HepG2 (cell line): ENCODE measurements around the gene SLC2A11. TPM values are rescaled to one million over a fixed set of nuclear protein-coding genes. Genes with fewer than 3 reads are reported as not detected.

Experiments used
- ATAC-seq: fragments of 200-7000 bp; cut with Tn5 transposase; 3 replicates; pipeline ENCODE4 v1.9.1; 2020; ENCODE audit warnings: mild to moderate bottlenecking, moderate library complexity
- BruUV-seq: library from RNA; stranded (reverse); fragments of 400-500 nt; replicated peaks from 2 replicates; lab custom pipeline; 2021; lab: Mats Ljungman, UMichigan
- CTCF ChIA-PET: fragments of 300-600 bp; formaldehyde crosslinking; extraction: SDS; loops from one replicate; lab custom pipeline; 2021; ENCODE audit warnings: low total read pairs, inconsistent platforms, low intra/inter-chr PET ratio; lab: Yijun Ruan, JAX
- POLR2A ChIA-PET: fragments of 350-600 bp; sonication (Branson Sonifier 250); formaldehyde crosslinking; loops from one replicate; lab custom pipeline; 2020; ENCODE audit warnings: antibody characterized with exemption, inconsistent platforms; lab: Yijun Ruan, JAX
- DNase-seq: peaks from one replicate; pipeline ENCODE4 v3.0.0-alpha.2; 2015; ENCODE audit warnings: low spot score
- FAIRE-seq: peaks from 3 replicates; lab custom pipeline; 2011; peaks lifted over from hg19 to GRCh38; lab: Jason Lieb, UNC
- H2AFZ ChIP-seq: one replicate; pipeline ENCODE4 v1.6.1; 2011; ENCODE audit warnings: low read length, inconsistent platforms
- H3K27ac ChIP-seq: fragments of 300-600 bp; 3 replicates; pipeline ENCODE4 v1.8.0; 2011; ENCODE audit warnings: mixed run types, mild to moderate bottlenecking, mixed read lengths, low read length, inconsistent platforms; ENCODE audit not compliant: insufficient read depth; ENCODE audit errors: extremely low read length
- H3K27me3 ChIP-seq, 2 experiments: fragments of 200-600 bp in 1 of 2; 2 replicates in 1 of 2; 3 replicates in 1 of 2; pipeline versions ENCODE4 v1.6.0 to v1.8.0; 2011; ENCODE audit warnings: low read length in 2 of 2, mild to moderate bottlenecking in 2 of 2, moderate library complexity in 2 of 2, inconsistent platforms in 1 of 2; ENCODE audit not compliant: insufficient read depth in 2 of 2, control insufficient read depth in 1 of 2
- H3K36me3 ChIP-seq, 2 experiments: fragments of 200-600 bp in 1 of 2; replicated peaks in 1 of 2; 2 replicates in 1 of 2; 3 replicates in 1 of 2; pipeline versions ENCODE4 v1.5.1 to v1.8.0; 2011; ENCODE audit warnings: low read length in 2 of 2, inconsistent platforms in 1 of 2; ENCODE audit not compliant: insufficient read depth in 2 of 2, control insufficient read depth in 1 of 2
- H3K4me1 ChIP-seq: 2 replicates; pipeline ENCODE4 v1.5.1; 2012; ENCODE audit warnings: low read length, inconsistent platforms; ENCODE audit not compliant: insufficient read depth
- H3K4me2 ChIP-seq: 2 replicates; pipeline ENCODE4 v1.6.0; 2011; ENCODE audit warnings: low read depth, low read length, inconsistent platforms
- H3K4me3 ChIP-seq, 3 experiments: fragments of 200-600 bp in 1 of 3; sonication (generic), shearing (Covaris generic) in 1 of 3; replicated peaks in 1 of 3; 2 replicates each; pipeline ENCODE4 v1.5.1; 2011 to 2016; ENCODE audit warnings: low read length in 3 of 3, inconsistent platforms in 2 of 3, low read depth in 2 of 3, mild to moderate bottlenecking in 2 of 3, control low read depth in 1 of 3, mixed read lengths in 1 of 3; ENCODE audit not compliant: insufficient read depth in 1 of 3
- H3K79me2 ChIP-seq: one replicate; pipeline ENCODE4 v1.6.1; 2011; ENCODE audit warnings: low read length, inconsistent platforms; ENCODE audit not compliant: insufficient read depth
- H3K9ac ChIP-seq: 2 replicates; pipeline ENCODE4 v1.6.0; 2011; ENCODE audit warnings: mild to moderate bottlenecking, low read depth, low read length, inconsistent platforms; ENCODE audit not compliant: insufficient read depth
- H3K9me3 ChIP-seq: 2 replicates; pipeline ENCODE4 v1.5.1; 2012; ENCODE audit warnings: mild to moderate bottlenecking, low read length
- H4K20me1 ChIP-seq: 2 replicates; pipeline ENCODE4 v1.6.0; 2011; ENCODE audit warnings: inconsistent platforms, mild to moderate bottlenecking, low read length, moderate library complexity; ENCODE audit not compliant: insufficient read depth
- MXI1 ChIP-seq: IDR thresholded peaks from 3 replicates; pipeline ENCODE4 v1.6.1; 2012; ENCODE audit warnings: low read depth, low read length, inconsistent platforms, borderline replicate concordance
- MYNN ChIP-seq: sonication (generic); formaldehyde crosslinking; IDR thresholded peaks from 2 replicates; pipeline ENCODE4 v1.4.0; 2020; ENCODE audit warnings: mild to moderate bottlenecking, low read depth, missing genetic modification reagents
- ZNF619 ChIP-seq: sonication (generic); formaldehyde crosslinking; IDR thresholded peaks from 2 replicates; pipeline ENCODE4 v1.4.0; 2020; ENCODE audit warnings: mild to moderate bottlenecking, missing genetic modification reagents
- ZNF816 ChIP-seq: sonication (generic); formaldehyde crosslinking; IDR thresholded peaks from 2 replicates; pipeline ENCODE4 v1.8.0; 2022; ENCODE audit warnings: missing genetic modification reagents, mild to moderate bottlenecking, borderline replicate concordance
- WGBS: methylation state at CpG from one replicate; pipeline ENCODE4 v1.1.6; 2017; ENCODE audit warnings: low lambda C conversion rate; 5-methylcytosine and 5-hydroxymethylcytosine counted together
- in situ Hi-C: cut with HindIII; loops from 2 replicates; pipeline ENCODE4 v1.10.0; 2017; ENCODE audit warnings: low pct_unique_long_range_greater_than_20kb; ENCODE audit not compliant: extremely low pct_ligation_motif_present
- intact Hi-C: fragments of 100-400 bp; cut with micrococcal nuclease; formaldehyde crosslinking; loops from one replicate; pipeline ENCODE4 v1.10.0; 2022; ENCODE audit not compliant: unreplicated experiment
- polyA plus RNA-seq, 8 experiments: library from polyadenylated mRNA; depleted of rRNA in 3 of 8; stranded (reverse) in 7 of 8; unstranded in 1 of 8; fragments of >200 nt; fragmentation: Illumina TruSeq in 4 of 8; extraction: Trizol in 4 of 8; gene quantifications; 2 replicates each; pipeline versions ENCODE4 v1.2.1 to v1.2.3, GENCODE V29; 2011 to 2016; ENCODE audit warnings: low read depth in 4 of 8, missing spikeins in 1 of 8, mixed read lengths in 1 of 8; ENCODE audit not compliant: insufficient read depth in 1 of 8
- total RNA-seq, 5 experiments: library from RNA; depleted of rRNA; stranded (reverse); fragments of >200 nt; fragmentation: Illumina TruSeq; extraction: Trizol; gene quantifications; 2 replicates each; pipeline ENCODE4 v1.2.3, GENCODE V29; 2016; ENCODE audit warnings: low read depth in 1 of 5
- TF ChIP-seq, protein P1 (sequence below): sonication (generic); formaldehyde crosslinking; IDR thresholded peaks from 2 replicates; pipeline ENCODE4 v1.4.0; 2020; ENCODE audit warnings: missing genetic modification reagents
- TF ChIP-seq, protein P2 (sequence below): sonication (generic); formaldehyde crosslinking; IDR thresholded peaks from 2 replicates; pipeline ENCODE4 v1.4.0; 2020; ENCODE audit warnings: mild to moderate bottlenecking, missing genetic modification reagents

SLC2A11 gene
- total and polyA plus RNA-seq, 2 of the 13 experiments (the other 11 are each of a cell fraction or from before 2014, with no cell fraction given), result 15.2 to 15.4 TPM

DNA sequence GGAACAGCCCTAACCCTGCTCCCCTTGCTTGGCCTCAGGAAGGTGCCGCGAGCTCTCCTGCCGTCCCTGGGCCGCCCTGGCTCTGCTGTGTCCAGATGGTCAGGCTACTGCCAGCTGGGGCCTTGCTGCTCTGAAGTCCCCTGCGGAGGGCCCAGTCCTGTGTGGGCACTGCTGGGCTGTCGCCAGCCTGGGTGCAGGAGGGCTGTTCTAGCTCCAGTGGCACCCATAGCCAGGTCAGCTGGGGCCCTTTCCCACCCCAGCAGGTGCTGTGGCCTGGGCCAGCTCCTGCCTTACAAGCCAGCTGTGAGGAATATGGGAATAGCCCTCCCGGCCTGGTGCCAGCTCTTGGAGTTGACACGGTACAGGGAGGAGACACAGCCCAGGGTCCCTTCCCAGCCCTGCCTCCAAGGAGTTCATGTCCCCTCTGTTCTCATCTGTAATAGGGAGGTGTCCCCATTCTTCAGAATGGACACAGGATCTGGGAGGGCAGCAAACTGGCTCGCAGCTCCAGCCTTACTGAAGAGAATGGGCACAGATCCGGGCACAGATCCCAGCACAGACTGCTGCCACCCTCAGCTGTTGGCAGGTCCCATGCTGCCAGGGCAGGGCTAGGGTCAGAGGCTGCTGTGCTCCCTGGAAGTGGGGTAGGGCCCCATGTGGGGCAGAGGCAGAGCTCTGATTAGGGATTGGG, 22.7 kb upstream of the SLC2A11 start:
- no peaks in the 10 kb centered on the region for H3K27me3 ChIP-seq
- no peaks in the 10 kb centered on the region for H3K4me1 ChIP-seq
- no peak overlapping the region for H2AFZ ChIP-seq
- intact Hi-C loops (no loop called here), in situ Hi-C loops (loop anchor here (25.0 kb wide), 1 partner anchor 223 kb away; no protein-coding TSS in a partner anchor)
- no peaks in the 10 kb centered on the region for H3K79me2 ChIP-seq
- POLR2A ChIA-PET, result interaction anchor here (1.4 kb wide), 1 partner anchor 23 kb away, joined by 6 read pairs; the partner anchor contains the start of gene SLC2A11
- no peak for FAIRE-seq
- H3K4me3 ChIP-seq, result no peak overlapping the region
- peaks cover 29 to 56% of the 10 kb centered on the region in 2 experiments; a peak in 4 of 5 replicates for H3K36me3 ChIP-seq
- H3K27ac ChIP-seq, result no peak overlapping the region
- TF ChIP-seq, protein P1, sequence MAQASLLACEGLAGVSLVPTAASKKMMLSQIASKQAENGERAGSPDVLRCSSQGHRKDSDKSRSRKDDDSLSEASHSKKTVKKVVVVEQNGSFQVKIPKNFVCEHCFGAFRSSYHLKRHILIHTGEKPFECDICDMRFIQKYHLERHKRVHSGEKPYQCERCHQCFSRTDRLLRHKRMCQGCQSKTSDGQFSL, result no peak
- TF ChIP-seq ZNF816 (CRISPR knock-in tag) (no peak), ZNF619 (CRISPR knock-in tag) (no peak), MXI1 (no peak), MYNN (CRISPR knock-in tag) (no peak)
- TF ChIP-seq, protein P2, sequence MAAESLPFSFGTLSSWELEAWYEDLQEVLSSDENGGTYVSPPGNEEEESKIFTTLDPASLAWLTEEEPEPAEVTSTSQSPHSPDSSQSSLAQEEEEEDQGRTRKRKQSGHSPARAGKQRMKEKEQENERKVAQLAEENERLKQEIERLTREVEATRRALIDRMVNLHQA (CRISPR knock-in tag), result no peak
- TF ChIP-seq, all 625 proteins: peak for 0
- no peak for ATAC-seq
- DNase-seq, result no peak
- H4K20me1 ChIP-seq, result no peaks in the 10 kb centered on the region
- no TSS peak for BruUV-seq
- H3K9ac ChIP-seq, result no peak overlapping the region
- 100% methylated on average over 1 of the region's 10 CpGs for WGBS
- no peaks in the 10 kb centered on the region for H3K9me3 ChIP-seq
- CTCF ChIA-PET, result no interaction called here
- no peak overlapping the region for H3K4me2 ChIP-seq
